DND-41 (cell line): Measurements from ENCODE around the gene LPCAT1.

Experiments
- EZH2 ChIP-seq: IDR thresholded peaks from 3 replicates; pipeline ENCODE4 v1.6.1; 2012; ENCODE audit warnings: borderline replicate concordance, low read depth, mild to moderate bottlenecking, moderate library complexity, low read length, inconsistent platforms; ENCODE audit not compliant: severe bottlenecking
- TF ChIP-seq, protein P1 (sequence below): IDR thresholded peaks from 2 replicates; pipeline ENCODE4 v1.5.1; 2012; ENCODE audit warnings: borderline replicate concordance, low read length, moderate library complexity, mild to moderate bottlenecking; ENCODE audit not compliant: poor library complexity, severe bottlenecking; ENCODE audit errors: extremely low read depth

DNA sequence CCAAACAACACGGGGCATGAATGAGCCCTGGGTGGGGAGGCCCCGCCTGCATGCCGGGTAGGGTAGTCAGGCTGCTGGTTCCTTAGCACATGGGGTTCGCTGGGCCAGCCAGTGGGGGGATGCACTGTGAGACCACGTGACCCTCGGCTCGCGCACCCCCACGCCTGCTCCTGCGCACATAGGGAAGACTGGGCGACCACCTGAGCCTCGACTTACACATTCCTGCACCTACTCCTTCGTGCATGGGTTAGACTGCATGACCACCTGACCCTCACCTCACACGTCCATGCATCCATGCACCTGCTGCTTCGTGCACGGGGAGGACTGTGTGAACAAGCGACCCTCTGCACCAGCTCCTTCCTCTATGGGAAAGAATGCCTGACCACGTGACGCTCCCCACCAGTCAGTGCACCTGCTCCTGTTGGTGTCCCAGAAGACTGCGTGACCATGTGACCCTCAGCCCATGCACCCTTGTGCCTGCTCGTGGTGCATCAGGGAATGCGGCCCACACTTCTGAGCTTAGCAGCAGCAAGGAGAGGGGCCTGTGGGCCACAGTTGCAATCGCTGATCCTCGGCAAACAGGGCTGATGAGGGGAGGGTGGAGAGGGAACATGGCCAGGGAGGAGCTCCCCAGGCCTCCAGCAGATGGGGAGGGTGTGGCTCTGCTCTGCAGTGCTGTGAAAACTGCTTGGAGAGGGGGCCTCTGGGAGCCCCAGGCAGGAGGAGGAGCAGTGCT, 18.1 kb downstream of the LPCAT1 start:
- TF ChIP-seq, protein P1, sequence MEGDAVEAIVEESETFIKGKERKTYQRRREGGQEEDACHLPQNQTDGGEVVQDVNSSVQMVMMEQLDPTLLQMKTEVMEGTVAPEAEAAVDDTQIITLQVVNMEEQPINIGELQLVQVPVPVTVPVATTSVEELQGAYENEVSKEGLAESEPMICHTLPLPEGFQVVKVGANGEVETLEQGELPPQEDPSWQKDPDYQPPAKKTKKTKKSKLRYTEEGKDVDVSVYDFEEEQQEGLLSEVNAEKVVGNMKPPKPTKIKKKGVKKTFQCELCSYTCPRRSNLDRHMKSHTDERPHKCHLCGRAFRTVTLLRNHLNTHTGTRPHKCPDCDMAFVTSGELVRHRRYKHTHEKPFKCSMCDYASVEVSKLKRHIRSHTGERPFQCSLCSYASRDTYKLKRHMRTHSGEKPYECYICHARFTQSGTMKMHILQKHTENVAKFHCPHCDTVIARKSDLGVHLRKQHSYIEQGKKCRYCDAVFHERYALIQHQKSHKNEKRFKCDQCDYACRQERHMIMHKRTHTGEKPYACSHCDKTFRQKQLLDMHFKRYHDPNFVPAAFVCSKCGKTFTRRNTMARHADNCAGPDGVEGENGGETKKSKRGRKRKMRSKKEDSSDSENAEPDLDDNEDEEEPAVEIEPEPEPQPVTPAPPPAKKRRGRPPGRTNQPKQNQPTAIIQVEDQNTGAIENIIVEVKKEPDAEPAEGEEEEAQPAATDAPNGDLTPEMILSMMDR, result no peak
- no peak for TF ChIP-seq EZH2
